T-helper 2 cell treated with Interferon-gamma antibody and Interleukin-4, amounts not matched to agents 100 ng/mL and 5 ng/mL, for 36 hours (primary cell): ENCODE results near the gene SLC25A45. TPM values are rescaled to one million over a fixed set of nuclear protein-coding genes. Genes with fewer than 3 reads are reported as not detected.

Source experiments
- intact Hi-C: fragments of 100-400 bp; cut with micrococcal nuclease; formaldehyde crosslinking; loops from one replicate; pipeline ENCODE4 v1.15.1; 2023
- total RNA-seq: library from RNA; stranded (reverse); gene quantifications from 2 replicates; pipeline ENCODE4 v1.2.3, GENCODE V29; 2022

The SLC25A45 gene
- total RNA-seq, 1 donor from 2014 or later: 25.6 TPM

GRCh38 chr11:65390099-65390941 is 7.9 kb upstream of the SLC25A45 start:
- intact Hi-C loops: no loop called here

DNA sequence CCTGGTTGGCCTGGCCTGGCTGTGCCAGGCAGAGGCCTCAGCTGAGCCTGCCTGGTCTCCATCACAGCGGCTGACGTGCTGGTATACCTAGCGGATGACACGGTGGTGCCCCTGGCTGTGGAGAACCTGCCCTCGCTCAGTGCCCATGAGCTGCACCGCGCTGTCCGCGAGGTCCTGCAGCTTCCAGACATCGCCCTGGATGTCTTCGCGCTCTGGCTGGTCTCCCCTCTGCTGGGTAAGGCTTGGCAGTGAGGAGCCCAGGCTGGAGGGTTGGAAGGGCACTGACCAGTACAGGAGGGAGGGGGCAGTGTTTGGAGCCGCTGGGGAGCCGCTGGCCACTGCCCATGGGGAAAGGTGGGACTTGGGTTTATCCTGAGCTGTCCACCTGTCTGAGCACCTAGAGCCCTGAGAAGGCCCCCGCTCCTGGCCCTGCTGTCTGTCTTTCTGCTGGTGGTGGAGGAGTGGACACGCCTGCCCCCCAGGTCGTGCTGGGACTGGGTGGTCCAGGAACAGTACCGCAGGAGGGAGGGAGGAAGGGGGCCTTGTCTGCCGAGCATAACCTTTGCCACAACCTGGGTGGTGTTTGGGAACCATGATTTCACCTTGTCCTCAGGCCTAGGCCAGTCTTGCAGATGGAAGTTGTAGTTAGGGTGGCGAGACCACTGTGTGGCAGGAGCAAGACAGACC is 7.0 kb upstream of the SLC25A45 start:
- intact Hi-C loops: no loop called here

DNA sequence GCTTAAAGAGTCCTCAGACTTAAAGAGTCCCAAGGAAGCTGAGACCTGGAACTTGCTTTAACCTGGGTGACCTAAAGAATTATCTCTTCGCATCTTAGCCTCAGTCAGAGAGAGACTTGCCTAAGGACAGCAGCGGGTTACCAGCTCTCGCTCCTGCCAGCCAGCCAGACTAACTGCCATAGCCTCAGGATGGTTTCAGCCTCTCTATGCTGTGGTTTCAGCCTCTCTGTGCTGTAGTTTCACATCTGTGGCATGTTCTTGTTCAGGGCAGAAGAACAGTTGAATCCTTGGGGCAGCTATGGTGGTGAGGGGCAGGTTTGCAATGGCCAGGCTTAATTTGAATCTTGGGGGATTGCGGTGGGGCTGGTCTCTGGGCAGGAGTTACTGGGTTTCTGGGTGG is 6.3 kb upstream of the SLC25A45 start:
- intact Hi-C loops: no loop called here

- intact Hi-C loops: no loop called here
Measured at GRCh38 chr11:65386307-65387140, 4.1 kb upstream of the SLC25A45 start, which contains the start of gene FRMD8. FRMD8 (plus strand) TSS chr11:65386637; CDS start chr11:65387037, 400 bp downstream.

DNA sequence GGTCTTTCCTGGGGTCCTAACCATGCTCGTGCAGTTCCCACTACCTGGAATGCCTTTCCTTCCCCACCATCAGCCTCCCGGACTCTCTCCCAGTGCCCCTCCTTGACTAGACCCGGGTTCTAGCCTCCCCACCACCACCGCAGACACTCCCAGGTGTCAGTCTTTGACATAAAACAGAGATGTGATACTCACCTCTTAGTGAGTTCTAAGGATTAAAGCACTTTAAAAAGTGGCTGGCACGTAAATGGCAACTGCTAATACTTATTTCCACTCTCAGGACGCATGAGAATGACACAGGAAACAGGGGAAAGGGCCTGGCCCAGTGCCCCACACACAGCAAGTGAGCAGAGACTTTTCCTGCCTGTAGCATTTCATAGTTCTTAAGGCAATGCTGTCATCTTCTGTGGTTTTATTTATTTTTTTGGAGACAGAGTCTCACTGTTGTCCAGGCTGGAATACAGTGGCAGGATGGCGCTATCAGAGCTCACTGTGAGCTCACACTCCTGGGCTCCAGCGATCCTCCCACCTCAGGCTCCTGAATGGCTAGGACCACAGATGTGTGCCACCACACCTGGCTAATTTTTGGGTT is 1.9 kb upstream of the SLC25A45 start:
- intact Hi-C loops: no loop called here

DNA sequence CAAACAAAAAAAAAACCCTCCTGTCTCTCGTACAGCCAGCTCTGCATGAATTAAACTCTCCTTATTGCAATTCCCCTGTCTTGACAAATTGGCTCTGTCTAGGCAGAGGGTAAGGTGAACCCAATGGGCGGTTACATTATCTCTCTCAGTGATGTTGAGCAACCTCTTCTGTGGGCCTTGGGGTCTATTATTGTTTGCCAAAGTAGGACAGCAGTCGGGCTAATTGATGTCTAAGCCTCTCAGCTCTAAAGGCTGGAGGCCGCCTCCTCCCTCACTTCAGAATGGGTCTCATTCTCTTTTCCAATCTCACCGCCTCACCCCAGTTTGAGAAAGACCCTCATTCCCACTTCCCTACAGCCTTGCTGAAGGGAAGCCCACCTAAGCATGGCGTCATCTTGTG is 1.3 kb upstream of the SLC25A45 start:
- intact Hi-C loops: loop anchor here (2.0 kb wide), 1 partner anchor 113 kb away; no protein-coding TSS in a partner anchor

DNA sequence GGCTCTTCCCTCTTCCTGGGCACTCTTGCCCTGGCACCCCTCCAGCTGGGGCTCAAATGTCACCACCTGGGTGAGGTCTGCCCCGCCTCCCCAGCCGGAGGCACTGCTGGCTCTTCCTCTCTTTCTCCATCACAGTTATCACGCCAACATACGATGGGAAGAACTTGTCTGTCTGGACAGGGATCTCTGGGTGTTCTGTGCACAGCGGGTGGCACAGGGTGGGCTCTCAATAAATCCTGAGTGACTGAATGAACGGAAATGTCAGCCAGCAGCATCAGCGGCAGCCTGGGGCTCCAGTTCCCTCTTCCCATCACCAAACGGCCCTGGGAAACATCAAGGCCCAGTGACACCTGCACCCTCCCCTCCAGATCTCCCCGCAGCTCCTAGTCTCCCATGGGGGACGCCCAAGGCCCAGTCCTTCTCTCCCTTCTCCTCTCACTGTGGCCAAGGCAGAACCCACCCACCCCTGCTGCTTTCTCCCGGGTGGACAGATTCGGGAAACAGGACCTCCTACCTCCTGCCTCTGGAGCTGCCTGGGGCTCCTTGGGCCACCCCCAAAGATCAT is 440 bp upstream of the SLC25A45 start:
- intact Hi-C loops: loop anchor here (1.0 to 2.0 kb wide), 2 partner anchors 33 to 114 kb away; no protein-coding TSS in a partner anchor

DNA sequence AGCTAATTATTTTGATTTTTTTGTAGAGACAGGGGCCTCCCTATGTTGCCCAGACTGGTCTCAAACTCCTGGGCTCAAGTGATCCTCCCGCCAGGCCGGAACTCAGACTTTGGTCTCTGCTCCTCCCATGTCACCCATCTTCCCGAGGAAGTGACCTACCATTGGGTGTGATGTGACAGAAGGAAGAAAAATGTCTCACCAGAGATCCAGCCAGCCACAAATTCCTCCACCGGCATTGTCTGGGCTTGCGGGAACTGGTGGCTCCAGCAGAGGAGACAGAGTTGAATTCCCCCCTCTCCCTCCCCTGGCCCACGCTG is 772 bp downstream of the SLC25A45 start:
- intact Hi-C loops: loop anchor here (1.0 to 2.0 kb wide), 2 partner anchors 35 to 115 kb away; no protein-coding TSS in a partner anchor

DNA sequence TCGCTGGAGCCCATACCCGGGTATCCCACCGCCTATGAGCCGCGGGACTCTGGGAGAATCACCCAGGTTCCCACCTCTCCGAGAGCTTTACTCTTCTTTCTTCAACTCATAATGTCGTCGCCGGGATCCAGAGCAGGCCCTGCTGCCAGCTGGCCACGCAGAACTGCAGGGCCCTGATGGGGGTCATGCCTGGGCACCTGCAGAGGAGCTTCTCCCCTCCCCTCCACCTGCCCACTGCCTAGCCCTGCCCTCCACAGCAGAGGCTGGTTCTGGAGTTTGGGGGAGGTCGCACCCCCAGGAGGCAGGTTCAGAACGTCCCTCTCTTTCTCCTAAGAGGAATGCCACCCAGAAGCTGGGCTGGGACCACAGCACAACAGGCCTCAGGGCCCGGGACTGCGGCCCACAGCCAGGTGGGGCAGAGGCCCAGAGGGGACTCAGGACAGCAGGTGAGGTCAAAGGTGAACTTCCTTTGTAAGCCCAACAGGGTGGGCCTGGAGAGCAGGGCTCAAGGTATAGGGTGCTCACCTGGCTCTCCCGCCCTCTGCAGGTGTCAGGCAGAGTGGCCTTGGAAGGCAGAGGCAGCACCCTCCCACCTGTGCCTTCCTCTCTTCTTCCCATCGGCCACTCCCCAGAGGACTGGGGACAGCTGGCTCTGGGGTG is 1.9 kb downstream of the SLC25A45 start:
- intact Hi-C loops: no loop called here

- intact Hi-C loops: no loop called here
Measured at GRCh38 chr11:65379698-65380459, 2.6 kb downstream of the SLC25A45 start.

- intact Hi-C loops: no loop called here
Measured at GRCh38 chr11:65378928-65379638, 3.4 kb downstream of the SLC25A45 start.

DNA sequence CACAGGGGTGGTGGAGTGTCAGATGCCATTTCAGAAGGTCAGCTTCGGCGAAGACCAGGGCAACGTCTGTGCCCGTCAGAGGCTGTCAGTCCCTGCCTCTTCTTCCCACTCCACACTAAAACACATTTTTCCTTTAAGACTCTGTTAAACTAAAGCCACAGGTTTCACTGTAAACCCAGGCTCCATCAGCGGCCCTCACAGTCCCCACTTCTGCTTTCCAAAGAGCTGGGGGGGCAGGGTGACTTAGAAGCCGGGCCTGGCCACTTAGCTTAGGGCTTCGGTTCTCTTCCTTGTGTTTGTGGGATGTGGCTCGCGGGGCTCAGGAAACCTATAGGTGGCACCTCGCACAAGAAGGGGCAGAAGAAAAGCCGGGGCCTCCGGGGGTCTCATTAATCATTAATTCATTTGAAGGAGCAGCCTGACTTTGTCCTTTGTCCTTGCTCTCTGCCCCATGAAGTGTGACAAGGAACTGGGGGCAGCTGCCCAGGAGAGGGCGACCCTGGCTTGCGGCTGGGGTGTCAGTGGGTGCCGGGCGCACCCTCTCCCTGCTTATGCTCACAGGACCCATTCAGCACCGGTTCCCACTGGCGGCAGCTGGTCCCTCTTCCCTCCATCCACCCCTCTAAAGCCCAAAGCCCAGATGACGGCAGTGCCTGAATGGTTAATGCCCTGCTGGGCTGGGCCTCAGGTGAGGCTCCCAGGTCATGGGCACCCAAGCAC is 4.1 kb downstream of the SLC25A45 start:
- intact Hi-C loops: no loop called here

DNA sequence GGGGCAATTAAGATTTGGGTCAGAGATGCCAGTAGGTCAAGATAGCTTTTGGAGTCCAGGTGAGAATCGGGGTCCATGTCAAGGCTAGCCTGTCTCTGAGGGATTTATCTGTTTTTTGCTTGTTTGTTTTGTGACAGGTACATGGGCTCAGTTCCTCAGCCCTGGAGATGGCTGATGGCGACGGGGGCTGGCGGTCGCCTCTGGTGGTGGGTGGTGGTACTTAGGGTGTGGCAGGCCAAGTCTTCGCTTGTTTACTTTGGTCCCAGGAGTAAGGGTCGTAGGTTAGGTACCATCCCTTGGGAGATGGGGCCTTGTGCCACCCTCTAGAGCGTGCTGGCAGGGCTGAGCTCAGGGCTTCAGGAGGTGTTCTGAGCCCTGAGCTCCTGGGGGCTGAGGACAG is 4.7 kb downstream of the SLC25A45 start:
- intact Hi-C loops: no loop called here

GRCh38 chr11:65377036-65377435 is 5.4 kb downstream of the SLC25A45 start:
- intact Hi-C loops: no loop called here

DNA sequence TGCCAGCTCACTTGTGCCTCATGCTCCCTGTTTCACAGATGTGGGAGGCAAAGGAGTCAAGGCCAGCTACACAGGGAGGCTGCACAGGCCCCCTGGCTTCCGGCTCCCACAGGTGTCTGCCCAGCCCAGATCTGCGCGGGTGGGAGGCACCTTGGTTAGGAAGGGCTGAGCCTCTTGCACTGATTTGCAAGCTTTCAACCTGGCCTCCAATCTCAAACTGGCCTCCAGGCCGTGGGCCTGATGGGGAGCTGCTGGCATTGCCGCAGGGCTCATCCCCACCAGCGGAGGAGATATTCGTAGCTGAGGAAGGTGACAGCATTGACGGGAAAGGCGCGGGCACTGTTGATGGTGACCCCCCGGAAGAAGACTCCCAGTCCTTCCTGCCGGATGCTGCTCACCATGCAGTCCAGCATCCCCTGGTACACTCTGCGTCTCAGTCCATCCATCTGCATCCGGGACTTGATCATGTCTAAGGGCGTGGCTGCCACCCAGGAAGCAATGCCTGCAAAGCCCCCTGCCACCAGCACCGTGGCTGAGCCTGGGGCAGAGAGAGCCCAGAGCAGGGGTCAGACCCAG is 6.2 kb downstream of the SLC25A45 start:
- intact Hi-C loops: no loop called here

GRCh38 chr11:65375012-65375411 is 7.4 kb downstream of the SLC25A45 start:
- intact Hi-C loops: no loop called here

GRCh38 chr11:65373839-65374580 is 8.4 kb downstream of the SLC25A45 start:
- intact Hi-C loops: no loop called here
